Esophagus mucosa (tissue), 1 donor: ENCODE data around the gene KLK14. TPM values are rescaled to one million over a fixed set of nuclear protein-coding genes. Genes with fewer than 3 reads are reported as not detected.
A peak's percentile ranks its signal among the peaks of the same experiment; 100 is the strongest.

Experiments
- ATAC-seq: fragments of 200-7000 bp; cut with Tn5 transposase; one replicate; pipeline ENCODE4 v1.9.1; 2020
- total RNA-seq: library from RNA; stranded (reverse); gene quantifications from one replicate; pipeline ENCODE4 v1.2.4, GENCODE V29; 2023
- donor health status: DM: yes; HTN: yes; CAD: no.

KLK14 gene
- total RNA-seq, 1 donor from 2014 or later, result 0.68 TPM

- peak; percentile 92 for ATAC-seq
Observed at GRCh38 chr19:51108066-51108804, 25.5 kb upstream of the KLK14 start, which contains the start of gene CTU1. Gene CTU1, minus strand, starts transcription at chr19:51108409. Its CDS starts 3,840 bp downstream, at chr19:51104569.

GRCh38 chr19:51107406-51108065 is 24.8 kb upstream of the KLK14 start:
- peak; percentile 16 for ATAC-seq

- ATAC-seq, result no peak
Observed at GRCh38 chr19:51103926-51104341, 21.2 kb upstream of the KLK14 start.

GRCh38 chr19:51102991-51103390 is 20.3 kb upstream of the KLK14 start:
- no peak for ATAC-seq

- ATAC-seq, result no peak
Observed at GRCh38 chr19:51101171-51101865, 18.6 kb upstream of the KLK14 start.

- ATAC-seq, result no peak
Observed at GRCh38 chr19:51100601-51101000, 17.9 kb upstream of the KLK14 start.

GRCh38 chr19:51099047-51099382 is 16.3 kb upstream of the KLK14 start:
- no peak for ATAC-seq

GRCh38 chr19:51098365-51099046 is 15.8 kb upstream of the KLK14 start:
- ATAC-seq, result no peak

GRCh38 chr19:51097796-51098195 is 15.1 kb upstream of the KLK14 start:
- ATAC-seq, result no peak

- peak; percentile 64 for ATAC-seq
Observed at GRCh38 chr19:51097166-51097738, 14.6 kb upstream of the KLK14 start.

GRCh38 chr19:51096473-51097165 is 13.9 kb upstream of the KLK14 start:
- peak; percentile 29 for ATAC-seq

- ATAC-seq, result peak; percentile 3
Observed at GRCh38 chr19:51094696-51095279, 12.1 kb upstream of the KLK14 start.

- peak; percentile 69 for ATAC-seq
Observed at GRCh38 chr19:51093510-51094345, 11.0 kb upstream of the KLK14 start.

GRCh38 chr19:51093101-51093500 is 10.4 kb upstream of the KLK14 start:
- no peak for ATAC-seq

- no peak for ATAC-seq
Observed at GRCh38 chr19:51091895-51092873, 9.5 kb upstream of the KLK14 start.

GRCh38 chr19:51091126-51091525 is 8.4 kb upstream of the KLK14 start:
- no peak for ATAC-seq

- no peak for ATAC-seq
Observed at GRCh38 chr19:51090471-51090870, 7.8 kb upstream of the KLK14 start.

- no peak for ATAC-seq
Observed at GRCh38 chr19:51089786-51090185, 7.1 kb upstream of the KLK14 start.

GRCh38 chr19:51086153-51086850 is 3.6 kb upstream of the KLK14 start:
- no peak for ATAC-seq
